Adrenal gland (tissue), 12 donors: ENCODE data around the gene SPRR2E. TPM values are rescaled to one million over a fixed set of nuclear protein-coding genes. Genes with fewer than 3 reads are reported as not detected.
"Not testable (repeated sequence)": the region's sequence is repeated elsewhere in the genome, so short reads cannot be mapped to it uniquely, and the experiment has no call there.

Source experiments
- DNase-seq, 7 donors: peaks; one replicate each; pipeline ENCODE4 v3.0.0-alpha.2; 2019 to 2020
- H3K27ac ChIP-seq, 5 donors: fragments of 200-600 bp; sonication (generic) in 4 of 5; 1 replicate in 3 of 5; 2 replicates in 2 of 5; pipeline versions ENCODE4 v1.5.1 to v1.8.0; 2016 to 2020; ENCODE audit warnings: mild to moderate bottlenecking in 1 of 5
- H3K27me3 ChIP-seq: fragments of 200-600 bp; 2 replicates; pipeline ENCODE4 v1.8.0; 2021
- H3K36me3 ChIP-seq, 2 donors: fragments of 200-600 bp; replicated peaks in 1 of 2; 1 replicate in 1 of 2; 2 replicates in 1 of 2; pipeline versions ENCODE4 v1.5.1 to v1.8.0; 2018 to 2022
- H3K4me1 ChIP-seq, 2 donors: fragments of 200-600 bp; replicated peaks in 1 of 2; 1 replicate in 1 of 2; 2 replicates in 1 of 2; pipeline versions ENCODE4 v1.5.1 to v1.8.0; 2018 to 2021
- H3K4me3 ChIP-seq, 4 donors: fragments of 200-600 bp; sonication (generic) in 3 of 4; one replicate each; pipeline ENCODE4 v1.5.1; 2016 to 2018
- H3K9me3 ChIP-seq, 3 donors: fragments of 200-600 bp; sonication (generic) in 1 of 3; replicated peaks in 1 of 3; 1 replicate in 2 of 3; 2 replicates in 1 of 3; pipeline versions ENCODE4 v1.5.1 to v1.8.0; 2016 to 2021
- POLR2A ChIP-seq, 2 donors: fragments of 450-650 bp; IDR thresholded peaks; one replicate each; pipeline ENCODE4 v1.6.1; 2017; ENCODE audit warnings: antibody characterized with exemption in 2 of 2, mild to moderate bottlenecking in 2 of 2, moderate library complexity in 1 of 2
- WGBS, 4 donors: extraction: QIAGEN DNeasy Blood & Tissue Kit in 2 of 4; methylation state at CpG; one replicate each; pipeline versions ENCODE4 v1.1.5 to v1.1.7; 2013 to 2017; 5-methylcytosine and 5-hydroxymethylcytosine counted together
- intact Hi-C, 2 donors: fragments of 100-400 bp; cut with DNase I; formaldehyde crosslinking; loops; one replicate each; pipeline versions ENCODE4 v1.14.1 to v1.15.0; 2022 to 2023
- polyA plus RNA-seq, 3 donors: library from polyadenylated mRNA; stranded (reverse); fragments of 200-250 nt in 2 of 3; fragments of 350-450 nt in 1 of 3; fragmentation: Illumina TruSeq in 1 of 3; extraction: RNeasy Lipid Tissue Mini Kit (QIAGEN cat#74804) in 1 of 3; gene quantifications; one replicate each; pipeline ENCODE4 v1.2.3, GENCODE V29; 2013 to 2014
- total RNA-seq, 9 donors: library from RNA; depleted of rRNA in 4 of 9; stranded (reverse); fragments of >200 nt in 4 of 9; fragments of 120-200 nt in 1 of 9; fragmentation: NEBNext Ultra II Directional in 1 of 9; extraction: Animal tissue kit (Norgen Biotek cat#: 25700) in 1 of 9; gene quantifications; one replicate each; pipeline versions ENCODE4 v1.1.0 to v1.2.4, GENCODE V29; 2013 to 2023
- TF ChIP-seq, protein P1 (sequence below), 6 experiments: fragments of 450-650 bp in 4 of 6; fragments of 200-600 bp in 2 of 6; sonication (generic) in 1 of 6; IDR thresholded peaks; 1 replicate in 5 of 6; 2 replicates in 1 of 6; pipeline versions ENCODE4 v1.5.1 to v1.8.0; 2016 to 2021; ENCODE audit warnings: antibody characterized with exemption in 6 of 6, mild to moderate bottlenecking in 2 of 6, moderate library complexity in 1 of 6
- donor health status: healthy with polysubstance abuse.
- donor health status: Bipolar disorder and iron deficiency.
- donor health status: DM: yes; HTN: yes; CAD: no.
- donor health status: DM: no; HTN: no; CAD: no.
- donor health status: DM: no; HTN: no; CAD: no.
- donor health status: DM: yes; HTN: yes; CAD: no.

SPRR2E gene
- total and polyA plus RNA-seq, 12 donors = 0.54 TPM; not detected in 11

GRCh38 chr1:153058826-153059784, 35.2 kb downstream of the SPRR2E start:
- 53 to 70% (median 64%) methylated on average over 3 to 6 of the region's 6 CpGs for WGBS, 4 donors
- Histone ChIP-seq H3K9me3 (no peaks in the 10 kb centered on the region), H3K36me3 (no peaks in the 10 kb centered on the region), H3K27me3 (peaks cover 4% of the 10 kb centered on the region), H3K4me1 (no peaks in the 10 kb centered on the region), H3K4me3 (no peak overlapping the region), H3K27ac (no peak overlapping the region)
- intact Hi-C loops = no loop called here
- TF ChIP-seq POLR2A (IDR thresholded peaks at IDR 0.05) = no peak
- TF ChIP-seq, protein P1, sequence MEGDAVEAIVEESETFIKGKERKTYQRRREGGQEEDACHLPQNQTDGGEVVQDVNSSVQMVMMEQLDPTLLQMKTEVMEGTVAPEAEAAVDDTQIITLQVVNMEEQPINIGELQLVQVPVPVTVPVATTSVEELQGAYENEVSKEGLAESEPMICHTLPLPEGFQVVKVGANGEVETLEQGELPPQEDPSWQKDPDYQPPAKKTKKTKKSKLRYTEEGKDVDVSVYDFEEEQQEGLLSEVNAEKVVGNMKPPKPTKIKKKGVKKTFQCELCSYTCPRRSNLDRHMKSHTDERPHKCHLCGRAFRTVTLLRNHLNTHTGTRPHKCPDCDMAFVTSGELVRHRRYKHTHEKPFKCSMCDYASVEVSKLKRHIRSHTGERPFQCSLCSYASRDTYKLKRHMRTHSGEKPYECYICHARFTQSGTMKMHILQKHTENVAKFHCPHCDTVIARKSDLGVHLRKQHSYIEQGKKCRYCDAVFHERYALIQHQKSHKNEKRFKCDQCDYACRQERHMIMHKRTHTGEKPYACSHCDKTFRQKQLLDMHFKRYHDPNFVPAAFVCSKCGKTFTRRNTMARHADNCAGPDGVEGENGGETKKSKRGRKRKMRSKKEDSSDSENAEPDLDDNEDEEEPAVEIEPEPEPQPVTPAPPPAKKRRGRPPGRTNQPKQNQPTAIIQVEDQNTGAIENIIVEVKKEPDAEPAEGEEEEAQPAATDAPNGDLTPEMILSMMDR (IDR thresholded peaks at IDR 0.05) = no peak
- DNase-seq = no peak

DNA sequence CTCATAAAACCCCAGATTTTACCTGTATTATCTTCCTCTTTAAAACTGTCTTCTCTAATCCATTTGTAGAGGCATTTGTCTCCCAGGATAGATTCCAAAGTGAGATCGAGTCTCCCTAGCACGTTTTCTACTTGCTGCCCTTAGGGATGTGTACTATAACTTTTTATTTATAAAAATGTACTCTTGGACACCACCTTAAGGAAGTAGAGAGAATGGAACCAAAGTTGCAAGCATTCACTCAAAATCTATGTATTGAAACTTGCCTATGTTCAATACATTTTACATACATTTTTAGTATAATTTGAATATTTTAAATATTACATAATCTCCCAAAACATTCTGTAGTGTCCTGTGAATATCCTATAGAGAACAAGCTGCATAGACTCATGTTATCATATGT, 36.2 kb downstream of the SPRR2E start:
- 52 to 75% (median 70%) methylated on average over 2 of the region's 2 CpGs for WGBS, 4 donors
- no peak overlapping the region for H3K4me3 ChIP-seq
- no peak for DNase-seq
- H3K27me3 ChIP-seq = no peaks in the 10 kb centered on the region
- intact Hi-C loops = no loop called here
- TF ChIP-seq POLR2A (IDR thresholded peaks at IDR 0.05) = no peak
- TF ChIP-seq, protein P1 (IDR thresholded peaks at IDR 0.05) = no peak
- no peaks in the 10 kb centered on the region for H3K4me1 ChIP-seq
- H3K9me3 ChIP-seq = no peaks in the 10 kb centered on the region
- H3K27ac ChIP-seq = no peak overlapping the region
- H3K36me3 ChIP-seq = no peaks in the 10 kb centered on the region

DNA sequence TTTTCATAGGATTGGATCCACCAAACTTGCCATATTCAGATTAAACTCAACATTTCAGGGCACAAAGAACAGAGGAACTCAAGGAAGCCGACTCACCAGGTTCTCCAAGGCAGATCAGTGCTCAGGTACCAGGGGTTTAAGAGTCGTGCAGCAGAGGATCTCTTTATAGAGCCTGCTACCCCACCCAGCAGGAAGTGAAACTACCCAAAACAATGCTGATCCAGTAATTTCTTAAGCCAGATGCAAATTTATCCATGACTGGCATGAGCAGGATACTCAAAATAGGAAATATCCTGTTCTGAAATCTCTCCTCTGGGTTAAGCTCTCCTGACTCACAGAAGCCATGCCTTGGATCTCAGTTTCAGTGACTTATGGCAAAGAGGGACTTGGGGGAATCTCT, 37.0 kb downstream of the SPRR2E start, which contains the start of gene SPRR2A:
TSS of gene SPRR2A (minus strand) at position 138 of the 400 bp plus-strand sequence. CDS start 777 bp downstream, outside the sequence.
- DNase-seq = no peak
- Histone ChIP-seq H3K27me3 (no peaks in the 10 kb centered on the region), H3K4me1 (no peaks in the 10 kb centered on the region), H3K36me3 (no peaks in the 10 kb centered on the region), H3K27ac (no peak within 1 kb of the TSS), H3K9me3 (no peaks in the 10 kb centered on the region), H3K4me3 (no peak within 1 kb of the TSS)
- intact Hi-C loops = no loop called here
- WGBS, 4 donors = 63 to 75% (median 69%) methylated on average over 2 of the region's 2 CpGs
- TF ChIP-seq, protein P1 (IDR thresholded peaks at IDR 0.05) = no peak
- no peak for TF ChIP-seq POLR2A (IDR thresholded peaks at IDR 0.05)

DNA sequence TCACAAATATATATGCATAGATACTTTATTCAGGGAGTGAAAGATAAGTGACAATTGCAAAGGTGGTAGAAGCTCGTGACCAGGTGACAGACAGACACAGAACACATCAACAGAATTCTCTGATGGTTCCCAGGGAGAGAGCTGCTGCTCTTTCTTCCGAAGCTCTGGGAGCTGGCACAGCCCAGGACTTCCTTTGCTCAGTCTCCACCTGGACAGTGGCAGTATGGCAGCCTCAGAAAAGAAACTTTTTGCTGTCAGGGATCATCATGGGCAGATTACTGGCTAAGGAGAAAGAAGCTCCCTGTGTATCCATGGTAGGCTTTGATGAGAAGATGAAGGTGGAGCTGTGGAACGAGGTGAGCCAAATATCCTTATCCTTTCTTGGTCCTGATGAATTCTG, 38.2 kb downstream of the SPRR2E start:
- H3K27ac ChIP-seq, H3K4me3 ChIP-seq, H3K9me3 ChIP-seq, DNase-seq, H3K27me3 ChIP-seq, H3K36me3 ChIP-seq, H3K4me1 ChIP-seq, intact Hi-C loops: not testable (repeated sequence)
- WGBS, 4 donors = 47 to 59% (median 52%) methylated on average over 3 of the region's 3 CpGs
